ENCODE measurements around the gene CSAG2.
"Not testable (repeated sequence)": the region's sequence is repeated elsewhere in the genome, so short reads cannot be mapped to it uniquely, and the experiment has no call there.

Gene CSAG2

GRCh38 chrX:152709173-152709572 lies at the start of gene CSAG2:
TSS of gene CSAG2 (minus strand) at chrX:152709273. CDS start at chrX:152709112, 161 bp downstream.
- FAIRE-seq; DNase-seq (ENCODE audit: insufficient read length, low spot score): not testable (repeated sequence)

- FAIRE-seq; DNase-seq (ENCODE audit: insufficient read length, low spot score): not testable (repeated sequence)
Observed at GRCh38 chrX:152754871-152755270, 45.8 kb upstream of the CSAG2 start.

- DNase-seq (ENCODE audit: insufficient read length, low spot score); FAIRE-seq: not testable (repeated sequence)
Observed at GRCh38 chrX:152753686-152754650, 44.9 kb upstream of the CSAG2 start, which contains the start of gene MAGEA2. TSS of gene MAGEA2 (minus strand) at chrX:152753842. CDS start at chrX:152751363, 2,479 bp downstream.

GRCh38 chrX:152738560-152738959 lies 29.5 kb upstream of the CSAG2 start:
- no peak for FAIRE-seq
- TF ChIP-seq POLR2A (IDR thresholded peaks at IDR 0.05; ENCODE audit: low read depth, low read length): no peak
- DNase-seq (ENCODE audit: insufficient read length, low spot score): no peak

GRCh38 chrX:152736528-152736927 lies 27.5 kb upstream of the CSAG2 start:
- not testable (repeated sequence) for FAIRE-seq; DNase-seq (ENCODE audit: insufficient read length, low spot score)

GRCh38 chrX:152735860-152736511 lies 26.9 kb upstream of the CSAG2 start:
- no peak for TF ChIP-seq POLR2A (IDR thresholded peaks at IDR 0.05; ENCODE audit: low read depth, low read length)
- no peak for FAIRE-seq
- no peak for DNase-seq (ENCODE audit: insufficient read length, low spot score)

GRCh38 chrX:152735101-152735500 lies 26.0 kb upstream of the CSAG2 start:
- no peak for TF ChIP-seq POLR2A (IDR thresholded peaks at IDR 0.05; ENCODE audit: low read depth, low read length)
- FAIRE-seq (no peak), DNase-seq (ENCODE audit: insufficient read length, low spot score) (no peak)

- not testable (repeated sequence) for DNase-seq (ENCODE audit: insufficient read length, low spot score); FAIRE-seq
Observed at GRCh38 chrX:152734143-152734858, 25.2 kb upstream of the CSAG2 start.

GRCh38 chrX:152733261-152733975 lies 24.3 kb upstream of the CSAG2 start, which contains the start of the genes CSAG1 and MAGEA12:
TSS of gene CSAG1 (minus strand) at chrX:152733721. CDS start at chrX:152732460, 1,261 bp downstream.
TSS of gene MAGEA12 (plus strand) at chrX:152733757. CDS start at chrX:152736162, 2,405 bp downstream.
- no peak for FAIRE-seq
- DNase-seq (ENCODE audit: insufficient read length, low spot score): no peak
- no peak for TF ChIP-seq POLR2A (IDR thresholded peaks at IDR 0.05; ENCODE audit: low read depth, low read length)

- FAIRE-seq: no peak
- no peak for DNase-seq (ENCODE audit: insufficient read length, low spot score)
- TF ChIP-seq POLR2A (IDR thresholded peaks at IDR 0.05; ENCODE audit: low read depth, low read length): no peak
Observed at GRCh38 chrX:152725409-152725808, 16.3 kb upstream of the CSAG2 start.

- not testable (repeated sequence) for DNase-seq (ENCODE audit: insufficient read length, low spot score); FAIRE-seq
Observed at GRCh38 chrX:152713815-152714787, 5.0 kb upstream of the CSAG2 start, which contains the start of gene MAGEA2B. TSS of gene MAGEA2B (plus strand) at chrX:152714628. CDS start at chrX:152717107, 2,479 bp downstream.

GRCh38 chrX:152713195-152713594 lies 4.1 kb upstream of the CSAG2 start:
- not testable (repeated sequence) for FAIRE-seq; DNase-seq (ENCODE audit: insufficient read length, low spot score)

GRCh38 chrX:152706500-152706899 lies 2.6 kb downstream of the CSAG2 start:
- FAIRE-seq; DNase-seq (ENCODE audit: insufficient read length, low spot score): not testable (repeated sequence)

- FAIRE-seq; DNase-seq (ENCODE audit: insufficient read length, low spot score): not testable (repeated sequence)
Observed at GRCh38 chrX:152700390-152700789, 8.7 kb downstream of the CSAG2 start.

GRCh38 chrX:152697952-152698931 lies 10.8 kb downstream of the CSAG2 start, which contains the start of gene MAGEA3:
TSS of gene MAGEA3 (plus strand) at chrX:152698794. CDS start at chrX:152700833, 2,039 bp downstream.
- FAIRE-seq; DNase-seq (ENCODE audit: insufficient read length, low spot score): not testable (repeated sequence)

- DNase-seq (ENCODE audit: insufficient read length, low spot score); FAIRE-seq: not testable (repeated sequence)
Observed at GRCh38 chrX:152681012-152681411, 28.1 kb downstream of the CSAG2 start.
